Posterior vena cava (tissue), 2 donors: ENCODE data around the gene ITPK1. TPM values are rescaled to one million over a fixed set of nuclear protein-coding genes. Genes with fewer than 3 reads are reported as not detected.

Source experiments
- DNase-seq: peaks from one replicate; pipeline ENCODE4 v3.0.0-alpha.2; 2020; ENCODE audit warnings: low spot score
- intact Hi-C, 2 donors: fragments of 100-400 bp; cut with DNase I; formaldehyde crosslinking; loops; one replicate each; pipeline versions ENCODE4 v1.14.1 to v1.14.2; 2022 to 2023
- total RNA-seq, 2 donors: library from RNA; stranded (reverse); fragmentation: NEBNext Ultra II Directional; extraction: Animal tissue kit (Norgen Biotek cat#: 25700); gene quantifications; one replicate each; pipeline ENCODE4 v1.2.1, GENCODE V29; 2021
- donor health status: DM: yes; HTN: yes; CAD: no.
- donor health status: DM: yes; HTN: yes; CAD: no.

The ITPK1 gene
- total RNA-seq, 2 donors from 2014 or later, result 50.9 to 68.6 TPM

GRCh38 chr14:93007225-93007997, 108.3 kb downstream of the ITPK1 start:
- no peak for DNase-seq
- intact Hi-C loops, result no loop called here

- no peak for DNase-seq
- intact Hi-C loops, result no loop called here
Measured at GRCh38 chr14:93006567-93007051, 109.1 kb downstream of the ITPK1 start.

GRCh38 chr14:93005838-93006237, 109.9 kb downstream of the ITPK1 start:
- intact Hi-C loops, result no loop called here
- no peak for DNase-seq

- DNase-seq, result no peak
- intact Hi-C loops, result no loop called here
Measured at GRCh38 chr14:93005135-93005813, 110.5 kb downstream of the ITPK1 start.

- no peak for DNase-seq
- intact Hi-C loops, result no loop called here
Measured at GRCh38 chr14:93004699-93005082, 111.0 kb downstream of the ITPK1 start.

GRCh38 chr14:93003945-93004698, 111.6 kb downstream of the ITPK1 start:
- intact Hi-C loops, result no loop called here
- DNase-seq, result no peak

- DNase-seq, result no peak
- intact Hi-C loops, result no loop called here
Measured at GRCh38 chr14:93002851-93003298, 112.8 kb downstream of the ITPK1 start.

GRCh38 chr14:93002049-93002448, 113.7 kb downstream of the ITPK1 start:
- intact Hi-C loops, result no loop called here
- no peak for DNase-seq

GRCh38 chr14:92998946-92999345, 116.8 kb downstream of the ITPK1 start:
- no peak for DNase-seq

GRCh38 chr14:92997343-92998061, 118.2 kb downstream of the ITPK1 start:
- DNase-seq, result no peak

More at GRCh38 chr14:92998946-92999345, 116.8 kb downstream of the ITPK1 start:
- intact Hi-C loops, result no loop called here

GRCh38 chr14:92995620-92996019, 120.1 kb downstream of the ITPK1 start:
- no peak for DNase-seq
- intact Hi-C loops, result no loop called here

More at GRCh38 chr14:92997343-92998061, 118.2 kb downstream of the ITPK1 start:
- intact Hi-C loops, result no loop called here

GRCh38 chr14:92994942-92995341, 120.8 kb downstream of the ITPK1 start:
- intact Hi-C loops, result no loop called here
- DNase-seq, result no peak

GRCh38 chr14:92994131-92994676, 121.5 kb downstream of the ITPK1 start:
- DNase-seq, result no peak
- intact Hi-C loops, result no loop called here

- intact Hi-C loops, result no loop called here
- DNase-seq, result no peak
Measured at GRCh38 chr14:92993302-92993701, 122.4 kb downstream of the ITPK1 start.

- no peak for DNase-seq
- intact Hi-C loops, result no loop called here
Measured at GRCh38 chr14:92991536-92991935, 124.2 kb downstream of the ITPK1 start.

- intact Hi-C loops, result loop anchor here in 1 of 2 donors (1.0 kb wide), 1 partner anchor 31 kb away; no protein-coding TSS in a partner anchor
- DNase-seq, result peak; percentile 58
Measured at GRCh38 chr14:92990456-92991430, 125.0 kb downstream of the ITPK1 start.

- intact Hi-C loops, result no loop called here
- peak; percentile 61 for DNase-seq
Measured at GRCh38 chr14:92988786-92989755, 126.7 kb downstream of the ITPK1 start.
